Astrocyte of the cerebellum (primary cell): Measurements from ENCODE around the gene CDH12.
"Not testable (repeated sequence)": the region's sequence is repeated elsewhere in the genome, so short reads cannot be mapped to it uniquely, and the experiment has no call there.

Experiments used
- DNase-seq: peaks from one replicate; pipeline ENCODE4 v3.0.0-alpha.2; 2011; ENCODE audit warnings: low read depth
- H3K4me3 ChIP-seq: 2 replicates; pipeline ENCODE4 v1.5.1; 2011; ENCODE audit warnings: mild to moderate bottlenecking, low read depth, low read length, moderate library complexity
- CTCF ChIP-seq: IDR thresholded peaks from 2 replicates; pipeline ENCODE4 v1.5.1; 2012; ENCODE audit warnings: low read length, low read depth, moderate library complexity, mild to moderate bottlenecking; ENCODE audit errors: missing control alignments
- in situ Hi-C: cut with HindIII; loops from 2 replicates; pipeline ENCODE4 v1.10.0; 2017; ENCODE audit warnings: low sequenced_read_pairs

The CDH12 gene

GRCh38 chr5:22539762-22540161 is 313.4 kb downstream of the CDH12 start:
- DNase-seq, result no peak
- H3K4me3 ChIP-seq, result no peak overlapping the region
- in situ Hi-C loops, result no loop called here
- TF ChIP-seq CTCF, result no peak

- DNase-seq, result no peak
- H3K4me3 ChIP-seq, result no peak overlapping the region
- in situ Hi-C loops, result no loop called here
- no peak for TF ChIP-seq CTCF
Observed at GRCh38 chr5:22531986-22532385, 321.2 kb downstream of the CDH12 start.

- DNase-seq, result no peak
- TF ChIP-seq CTCF, result no peak
- H3K4me3 ChIP-seq, result no peak overlapping the region
- in situ Hi-C loops, result no loop called here
Observed at GRCh38 chr5:22521521-22521920, 331.6 kb downstream of the CDH12 start.

- H3K4me3 ChIP-seq, in situ Hi-C loops, DNase-seq: not testable (repeated sequence)
Observed at GRCh38 chr5:22516497-22516896, 336.6 kb downstream of the CDH12 start.

- in situ Hi-C loops, result no loop called here
- no peak for TF ChIP-seq CTCF
- H3K4me3 ChIP-seq, result no peak overlapping the region
- DNase-seq, result no peak
Observed at GRCh38 chr5:22514231-22514630, 338.9 kb downstream of the CDH12 start.

GRCh38 chr5:22505891-22506290 is 347.3 kb downstream of the CDH12 start:
- TF ChIP-seq CTCF, result no peak
- no peak overlapping the region for H3K4me3 ChIP-seq
- in situ Hi-C loops, result no loop called here
- no peak for DNase-seq

GRCh38 chr5:22504411-22504810 is 348.7 kb downstream of the CDH12 start:
- no peak for DNase-seq
- in situ Hi-C loops, result no loop called here
- no peak overlapping the region for H3K4me3 ChIP-seq
- no peak for TF ChIP-seq CTCF
